Measurements from ENCODE around the gene CKLF.

GRCh38 chr16:66516509-66516807 lies 35.9 kb upstream of the CKLF start:
- no peak for TF ChIP-seq TAF1 (IDR thresholded peaks at IDR 0.05; ENCODE audit: borderline replicate concordance, insufficient read depth, low read length)
- TF ChIP-seq POLR2AphosphoS5 (IDR thresholded peaks at IDR 0.05; ENCODE audit: low read depth, low read length), result no peak
- no peak for TF ChIP-seq FOXP2 (optimal IDR thresholded peaks at IDR 0.05; ENCODE audit: borderline replicate concordance, extremely low read depth, extremely low read length, insufficient read depth)
- no peak for TF ChIP-seq SIN3A (IDR thresholded peaks at IDR 0.05; ENCODE audit: borderline replicate concordance, insufficient read depth, low read length)
- no peak for TF ChIP-seq REST (IDR thresholded peaks at IDR 0.05; ENCODE audit: insufficient read depth in 1 of 2, low read depth in 2 of 2, low read length in 2 of 2)
